ENCODE data around the gene NCAM1. TPM values are rescaled to one million over a fixed set of nuclear protein-coding genes. Genes with fewer than 3 reads are reported as not detected.
"Not testable (repeated sequence)": the region's sequence is repeated elsewhere in the genome, so short reads cannot be mapped to it uniquely, and the experiment has no call there.

The NCAM1 gene
- total and polyA plus RNA-seq, 2 donors (not counting 1 experiment from before 2014, with no cell fraction given), result 0.17 to 2.6 TPM

DNA sequence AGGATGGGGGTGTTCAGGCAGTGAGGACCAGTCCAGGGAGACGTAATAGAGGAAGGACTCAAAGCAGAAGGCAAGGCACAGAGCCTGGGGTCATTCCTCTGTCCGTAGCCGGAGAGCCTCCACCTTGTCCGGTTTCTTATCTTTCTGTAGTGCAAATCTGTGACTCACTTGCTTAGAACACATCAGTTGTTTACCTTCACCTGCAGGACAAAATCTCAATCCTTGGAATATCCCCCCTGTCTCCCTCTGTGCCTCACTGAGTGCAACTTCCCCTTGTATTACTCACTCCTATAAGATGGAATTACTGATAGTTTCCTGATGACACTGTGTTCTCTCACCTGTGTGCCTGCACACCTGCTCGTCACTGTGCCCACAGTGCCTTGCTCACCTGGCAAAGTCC, 332.7 kb downstream of the NCAM1 start:
- DNase-seq (ENCODE audit: low read depth in 2 of 2), result no peak

DNA sequence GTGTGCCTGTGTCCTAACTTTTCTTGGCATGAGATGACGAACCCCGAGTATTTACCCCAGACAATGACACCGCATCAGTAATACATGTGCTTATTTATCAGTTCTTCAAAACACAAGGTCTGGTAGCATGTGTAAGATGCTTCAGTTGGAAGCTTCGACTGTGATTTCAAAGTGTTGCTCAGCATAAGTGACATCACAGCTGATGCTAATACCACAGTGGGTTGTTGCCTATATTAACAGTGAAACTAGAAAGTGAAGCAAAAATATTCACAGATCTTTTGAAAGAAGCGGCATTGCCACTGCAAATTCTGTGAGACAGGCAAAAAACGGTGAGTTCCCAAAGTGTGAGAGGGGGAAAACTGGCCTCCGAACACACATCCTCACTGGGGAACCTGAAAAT, 334.8 kb downstream of the NCAM1 start:
- no peak overlapping the region for H3K27ac ChIP-seq (ENCODE audit: insufficient read depth, low read length)
- no peak overlapping the region for H2AFZ ChIP-seq (ENCODE audit: low read length)
- H3K9me3 ChIP-seq (ENCODE audit: control insufficient read depth, insufficient read depth, low read depth, low read length), result no peaks in the 10 kb centered on the region
- H3K9ac ChIP-seq (ENCODE audit: insufficient read depth, low read length), result no peak overlapping the region
- no peaks in the 10 kb centered on the region for H4K20me1 ChIP-seq (ENCODE audit: control insufficient read depth, extremely low read depth, insufficient read depth, low read length)
- no peaks in the 10 kb centered on the region for H3K36me3 ChIP-seq (ENCODE audit: control insufficient read depth, insufficient read depth, low read length)
- DNase-seq (ENCODE audit: low read depth in 2 of 2), result no peak
- H3K27me3 ChIP-seq (ENCODE audit: control insufficient read depth, insufficient read depth, low read length), result no peaks in the 10 kb centered on the region
- H3K79me2 ChIP-seq (ENCODE audit: control insufficient read depth, insufficient read depth, low read length), result no peaks in the 10 kb centered on the region
- no peaks in the 10 kb centered on the region for H3K4me1 ChIP-seq (ENCODE audit: control insufficient read depth, extremely low read depth, insufficient read depth, low read length)
- no peak overlapping the region for H3K4me3 ChIP-seq (replicated peaks in 1 of 4; ENCODE audit: control extremely low read depth in 1 of 4, insufficient read depth in 1 of 4, low read depth in 3 of 4, low read length in 4 of 4)
- no peak overlapping the region for H3K4me2 ChIP-seq (ENCODE audit: extremely low read depth, insufficient read depth, low read length)
- TF ChIP-seq EZH2 (IDR thresholded peaks at IDR 0.05; ENCODE audit: low read length, missing control alignments), result no peak
- TF ChIP-seq, protein P1, sequence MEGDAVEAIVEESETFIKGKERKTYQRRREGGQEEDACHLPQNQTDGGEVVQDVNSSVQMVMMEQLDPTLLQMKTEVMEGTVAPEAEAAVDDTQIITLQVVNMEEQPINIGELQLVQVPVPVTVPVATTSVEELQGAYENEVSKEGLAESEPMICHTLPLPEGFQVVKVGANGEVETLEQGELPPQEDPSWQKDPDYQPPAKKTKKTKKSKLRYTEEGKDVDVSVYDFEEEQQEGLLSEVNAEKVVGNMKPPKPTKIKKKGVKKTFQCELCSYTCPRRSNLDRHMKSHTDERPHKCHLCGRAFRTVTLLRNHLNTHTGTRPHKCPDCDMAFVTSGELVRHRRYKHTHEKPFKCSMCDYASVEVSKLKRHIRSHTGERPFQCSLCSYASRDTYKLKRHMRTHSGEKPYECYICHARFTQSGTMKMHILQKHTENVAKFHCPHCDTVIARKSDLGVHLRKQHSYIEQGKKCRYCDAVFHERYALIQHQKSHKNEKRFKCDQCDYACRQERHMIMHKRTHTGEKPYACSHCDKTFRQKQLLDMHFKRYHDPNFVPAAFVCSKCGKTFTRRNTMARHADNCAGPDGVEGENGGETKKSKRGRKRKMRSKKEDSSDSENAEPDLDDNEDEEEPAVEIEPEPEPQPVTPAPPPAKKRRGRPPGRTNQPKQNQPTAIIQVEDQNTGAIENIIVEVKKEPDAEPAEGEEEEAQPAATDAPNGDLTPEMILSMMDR (conservative IDR thresholded peaks at IDR 0.05 in 1 of 2, IDR thresholded peaks at IDR 0.05 in 1 of 2; ENCODE audit: low read depth in 1 of 2, low read length in 2 of 2), result no peak

More for the DNA sequence above, 332.7 kb downstream of the NCAM1 start:
- Histone ChIP-seq H3K27me3 (ENCODE audit: control insufficient read depth, insufficient read depth, low read length) (no peaks in the 10 kb centered on the region), H3K36me3 (ENCODE audit: control insufficient read depth, insufficient read depth, low read length) (no peaks in the 10 kb centered on the region), H4K20me1 (ENCODE audit: control insufficient read depth, extremely low read depth, insufficient read depth, low read length) (no peaks in the 10 kb centered on the region), H3K4me3 (replicated peaks in 1 of 4; ENCODE audit: control extremely low read depth in 1 of 4, insufficient read depth in 1 of 4, low read depth in 3 of 4, low read length in 4 of 4) (no peak overlapping the region), H3K4me2 (ENCODE audit: extremely low read depth, insufficient read depth, low read length) (no peak overlapping the region), H2AFZ (ENCODE audit: low read length) (no peak overlapping the region), H3K79me2 (ENCODE audit: control insufficient read depth, insufficient read depth, low read length) (no peaks in the 10 kb centered on the region), H3K9me3 (ENCODE audit: control insufficient read depth, insufficient read depth, low read depth, low read length) (no peaks in the 10 kb centered on the region), H3K9ac (ENCODE audit: insufficient read depth, low read length) (no peak overlapping the region), H3K4me1 (ENCODE audit: control insufficient read depth, extremely low read depth, insufficient read depth, low read length) (no peaks in the 10 kb centered on the region), H3K27ac (ENCODE audit: insufficient read depth, low read length) (no peak overlapping the region)
- TF ChIP-seq EZH2 (IDR thresholded peaks at IDR 0.05; ENCODE audit: low read length, missing control alignments), result no peak
- TF ChIP-seq, protein P1 (conservative IDR thresholded peaks at IDR 0.05 in 1 of 2, IDR thresholded peaks at IDR 0.05 in 1 of 2; ENCODE audit: low read depth in 1 of 2, low read length in 2 of 2), result no peak

DNA sequence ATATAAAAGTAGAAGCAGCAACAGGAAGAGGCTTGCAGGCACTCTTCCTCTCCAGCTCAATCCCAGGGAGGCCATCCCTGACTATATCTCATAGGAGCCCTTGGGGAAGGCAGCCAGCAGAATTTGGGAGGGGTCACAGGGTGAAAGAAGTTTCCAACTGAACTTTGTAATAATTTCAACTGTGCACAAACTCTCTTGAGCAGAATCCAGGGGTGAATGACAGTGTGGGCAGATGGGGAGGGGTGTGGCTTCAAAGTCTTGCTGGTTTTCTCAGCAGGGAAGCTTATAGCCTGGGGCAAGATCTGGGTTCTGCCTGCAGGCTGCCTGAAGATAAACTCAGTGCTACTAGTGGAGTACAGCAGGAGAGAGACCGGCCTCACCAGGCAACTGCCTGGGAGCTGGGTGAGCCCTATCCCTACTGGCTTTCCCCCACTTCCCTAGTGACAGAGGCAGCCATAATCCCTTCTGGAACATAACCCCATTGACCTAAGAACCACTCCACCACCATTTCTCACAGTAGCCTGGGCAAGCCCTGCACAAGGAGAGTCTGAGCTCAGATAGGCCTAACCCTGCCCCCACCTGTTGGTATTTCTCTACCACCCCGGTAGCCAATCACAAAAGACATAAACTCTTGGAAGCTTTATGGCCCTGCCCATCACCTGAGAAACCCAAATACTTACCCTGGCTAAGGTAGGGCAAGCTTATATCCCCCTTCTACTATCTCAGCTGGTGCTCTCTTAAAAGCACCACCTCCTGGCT, 335.4 kb downstream of the NCAM1 start:
- no peaks in the 10 kb centered on the region for H3K36me3 ChIP-seq (ENCODE audit: control insufficient read depth, insufficient read depth, low read length)
- no peak overlapping the region for H3K4me3 ChIP-seq (replicated peaks in 1 of 4; ENCODE audit: control extremely low read depth in 1 of 4, insufficient read depth in 1 of 4, low read depth in 3 of 4, low read length in 4 of 4)
- H3K4me2 ChIP-seq (ENCODE audit: extremely low read depth, insufficient read depth, low read length), result no peak overlapping the region
- no peak for DNase-seq (ENCODE audit: low read depth in 2 of 2)
- no peaks in the 10 kb centered on the region for H3K79me2 ChIP-seq (ENCODE audit: control insufficient read depth, insufficient read depth, low read length)
- H3K9ac ChIP-seq (ENCODE audit: insufficient read depth, low read length), result no peak overlapping the region
- H3K9me3 ChIP-seq (ENCODE audit: control insufficient read depth, insufficient read depth, low read depth, low read length), result no peaks in the 10 kb centered on the region
- TF ChIP-seq, protein P1 (conservative IDR thresholded peaks at IDR 0.05 in 1 of 2, IDR thresholded peaks at IDR 0.05 in 1 of 2; ENCODE audit: low read depth in 1 of 2, low read length in 2 of 2), result no peak
- no peak for TF ChIP-seq EZH2 (IDR thresholded peaks at IDR 0.05; ENCODE audit: low read length, missing control alignments)
- no peak overlapping the region for H2AFZ ChIP-seq (ENCODE audit: low read length)
- no peaks in the 10 kb centered on the region for H3K4me1 ChIP-seq (ENCODE audit: control insufficient read depth, extremely low read depth, insufficient read depth, low read length)
- H3K27me3 ChIP-seq (ENCODE audit: control insufficient read depth, insufficient read depth, low read length), result no peaks in the 10 kb centered on the region
- H4K20me1 ChIP-seq (ENCODE audit: control insufficient read depth, extremely low read depth, insufficient read depth, low read length), result no peaks in the 10 kb centered on the region
- no peak overlapping the region for H3K27ac ChIP-seq (ENCODE audit: insufficient read depth, low read length)

DNA sequence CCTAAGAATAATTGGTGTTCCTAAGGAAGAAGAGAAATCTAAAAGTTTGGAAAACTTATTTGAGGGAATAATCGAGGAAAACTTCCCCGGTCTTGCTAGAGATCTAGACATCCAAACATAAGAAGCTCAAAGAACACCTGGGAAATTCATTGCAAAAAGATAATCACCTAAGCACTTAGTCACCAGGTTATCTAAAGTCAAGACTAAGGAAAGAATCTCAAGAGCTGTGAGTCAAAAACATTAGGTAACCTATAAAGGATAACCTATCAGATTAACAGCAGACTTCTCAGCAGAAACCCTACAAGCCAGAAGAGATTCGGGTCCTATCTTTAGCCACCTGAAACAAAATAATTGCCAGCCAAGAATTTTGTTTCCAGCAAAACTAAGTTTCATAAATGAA, 337.3 kb downstream of the NCAM1 start:
- not testable (repeated sequence) for H3K79me2 ChIP-seq (ENCODE audit: control insufficient read depth, insufficient read depth, low read length); H2AFZ ChIP-seq (ENCODE audit: low read length); H3K9ac ChIP-seq (ENCODE audit: insufficient read depth, low read length); DNase-seq (ENCODE audit: low read depth in 2 of 2); H4K20me1 ChIP-seq (ENCODE audit: control insufficient read depth, extremely low read depth, insufficient read depth, low read length); H3K27me3 ChIP-seq (ENCODE audit: control insufficient read depth, insufficient read depth, low read length); H3K4me3 ChIP-seq (replicated peaks in 1 of 4; ENCODE audit: control extremely low read depth in 1 of 4, insufficient read depth in 1 of 4, low read depth in 3 of 4, low read length in 4 of 4); H3K4me1 ChIP-seq (ENCODE audit: control insufficient read depth, extremely low read depth, insufficient read depth, low read length); H3K36me3 ChIP-seq (ENCODE audit: control insufficient read depth, insufficient read depth, low read length); H3K4me2 ChIP-seq (ENCODE audit: extremely low read depth, insufficient read depth, low read length); H3K27ac ChIP-seq (ENCODE audit: insufficient read depth, low read length); H3K9me3 ChIP-seq (ENCODE audit: control insufficient read depth, insufficient read depth, low read depth, low read length)

Measured in fibroblast of lung (primary cell).